ENCODE data around the gene GRM1. TPM values are rescaled to one million over a fixed set of nuclear protein-coding genes. Genes with fewer than 3 reads are reported as not detected.
A peak's percentile ranks its signal among the peaks of the same experiment; 100 is the strongest.

The GRM1 gene
- total and polyA plus RNA-seq, 2 experiments from 2014 or later = not detected

DNA sequence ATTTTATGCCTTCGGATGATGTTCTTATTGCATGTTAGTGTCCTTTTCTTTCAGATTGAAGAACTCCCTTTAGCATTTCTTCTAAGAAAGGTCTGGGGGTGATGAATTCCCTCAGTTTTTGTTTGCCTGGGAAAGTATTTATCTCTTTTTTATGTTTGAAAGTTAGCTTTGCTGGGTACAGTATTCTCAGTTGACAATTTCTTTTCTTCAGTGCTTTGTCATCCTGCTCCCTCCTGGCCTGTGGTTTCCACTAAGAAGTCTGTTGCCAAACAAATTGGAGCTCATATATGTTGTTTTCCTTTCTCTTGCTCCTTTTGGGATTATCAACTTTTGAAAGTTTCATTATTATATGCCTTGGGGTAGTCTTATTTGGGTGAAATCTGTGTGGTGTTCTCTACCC is 11.5 kb downstream of the GRM1 start:
- no peaks in the 10 kb centered on the region for H3K9me2 ChIP-seq (ENCODE audit: insufficient read depth)
- TF ChIP-seq EZH2 (IDR thresholded peaks at IDR 0.05; ENCODE audit: insufficient read depth, poor library complexity, severe bottlenecking) (no peak), EZH2phosphoT487 (IDR thresholded peaks at IDR 0.05; ENCODE audit: insufficient read depth, low read depth) (no peak)
- H3K4me2 ChIP-seq (ENCODE audit: unreplicated experiment) = no peak overlapping the region
- H3K4me1 ChIP-seq (ENCODE audit: insufficient read depth) = no peaks in the 10 kb centered on the region
- no peaks in the 10 kb centered on the region for H3K9me3 ChIP-seq (ENCODE audit: low read depth)
- no peak overlapping the region for H3K27ac ChIP-seq
- DNase-seq = no peak
- H3K9ac ChIP-seq = no peak overlapping the region
- H4K20me1 ChIP-seq (ENCODE audit: insufficient read depth) = no peaks in the 10 kb centered on the region
- H3F3A ChIP-seq (ENCODE audit: insufficient read depth) = no peaks in the 10 kb centered on the region
- no peak overlapping the region for H2AFZ ChIP-seq
- in situ Hi-C loops (cut with MboI) = no loop called here
- 45 to 63% methylated on average over 1 of the region's 1 CpG for WGBS, 2 experiments (ENCODE audit: low coverage in 1 of 2, low lambda C conversion rate in 2 of 2, missing lambda C conversion rate in 2 of 2)
- no peaks in the 10 kb centered on the region for H3K27me3 ChIP-seq (replicated peaks; ENCODE audit: insufficient read depth)
- H3K4me3 ChIP-seq = no peak overlapping the region
- no peaks in the 10 kb centered on the region for H3K79me2 ChIP-seq (ENCODE audit: insufficient read depth)
- H3K36me3 ChIP-seq (ENCODE audit: low read depth) = no peaks in the 10 kb centered on the region

GRCh38 chr6:146041282-146041681 is 12.4 kb downstream of the GRM1 start:
- no peaks in the 10 kb centered on the region for H3K27me3 ChIP-seq (replicated peaks; ENCODE audit: insufficient read depth)
- no peak overlapping the region for H3K9ac ChIP-seq
- H3K9me2 ChIP-seq (ENCODE audit: insufficient read depth) = no peaks in the 10 kb centered on the region
- H2AFZ ChIP-seq = no peak overlapping the region
- no peaks in the 10 kb centered on the region for H3K9me3 ChIP-seq (ENCODE audit: low read depth)
- no peak overlapping the region for H3K4me3 ChIP-seq
- no peaks in the 10 kb centered on the region for H3K79me2 ChIP-seq (ENCODE audit: insufficient read depth)
- H3F3A ChIP-seq (ENCODE audit: insufficient read depth) = no peaks in the 10 kb centered on the region
- H3K4me1 ChIP-seq (ENCODE audit: insufficient read depth) = no peaks in the 10 kb centered on the region
- H3K4me2 ChIP-seq (ENCODE audit: unreplicated experiment) = no peak overlapping the region
- no peaks in the 10 kb centered on the region for H3K36me3 ChIP-seq (ENCODE audit: low read depth)
- TF ChIP-seq EZH2phosphoT487 (IDR thresholded peaks at IDR 0.05; ENCODE audit: insufficient read depth, low read depth) = no peak
- no peak for TF ChIP-seq EZH2 (IDR thresholded peaks at IDR 0.05; ENCODE audit: insufficient read depth, poor library complexity, severe bottlenecking)
- peak; percentile 36 for DNase-seq
- H3K27ac ChIP-seq = no peak overlapping the region
- in situ Hi-C loops (cut with MboI) = no loop called here
- no peaks in the 10 kb centered on the region for H4K20me1 ChIP-seq (ENCODE audit: insufficient read depth)
- 0 to 5% methylated on average over 1 of the region's 1 CpG for WGBS, 2 experiments (ENCODE audit: low coverage in 1 of 2, low lambda C conversion rate in 2 of 2, missing lambda C conversion rate in 2 of 2)

- H4K20me1 ChIP-seq (ENCODE audit: insufficient read depth) = no peaks in the 10 kb centered on the region
- no peak for DNase-seq
- no peak overlapping the region for H3K27ac ChIP-seq
- H3K79me2 ChIP-seq (ENCODE audit: insufficient read depth) = no peaks in the 10 kb centered on the region
- H2AFZ ChIP-seq = no peak overlapping the region
- no peaks in the 10 kb centered on the region for H3K27me3 ChIP-seq (replicated peaks; ENCODE audit: insufficient read depth)
- H3K9me3 ChIP-seq (ENCODE audit: low read depth) = no peaks in the 10 kb centered on the region
- H3K4me3 ChIP-seq = no peak overlapping the region
- no peaks in the 10 kb centered on the region for H3K9me2 ChIP-seq (ENCODE audit: insufficient read depth)
- no peak overlapping the region for H3K4me2 ChIP-seq (ENCODE audit: unreplicated experiment)
- H3F3A ChIP-seq (ENCODE audit: insufficient read depth) = no peaks in the 10 kb centered on the region
- H3K36me3 ChIP-seq (ENCODE audit: low read depth) = no peaks in the 10 kb centered on the region
- WGBS, 2 experiments (ENCODE audit: low coverage in 1 of 2, low lambda C conversion rate in 2 of 2, missing lambda C conversion rate in 2 of 2) = 0 to 12% methylated on average over 2 of the region's 2 CpGs
- TF ChIP-seq EZH2 (IDR thresholded peaks at IDR 0.05; ENCODE audit: insufficient read depth, poor library complexity, severe bottlenecking) (no peak), EZH2phosphoT487 (IDR thresholded peaks at IDR 0.05; ENCODE audit: insufficient read depth, low read depth) (no peak)
- no peak overlapping the region for H3K9ac ChIP-seq
- H3K4me1 ChIP-seq (ENCODE audit: insufficient read depth) = no peaks in the 10 kb centered on the region
- in situ Hi-C loops (cut with MboI) = no loop called here
Observed at GRCh38 chr6:146047371-146047770, 18.5 kb downstream of the GRM1 start.

DNA sequence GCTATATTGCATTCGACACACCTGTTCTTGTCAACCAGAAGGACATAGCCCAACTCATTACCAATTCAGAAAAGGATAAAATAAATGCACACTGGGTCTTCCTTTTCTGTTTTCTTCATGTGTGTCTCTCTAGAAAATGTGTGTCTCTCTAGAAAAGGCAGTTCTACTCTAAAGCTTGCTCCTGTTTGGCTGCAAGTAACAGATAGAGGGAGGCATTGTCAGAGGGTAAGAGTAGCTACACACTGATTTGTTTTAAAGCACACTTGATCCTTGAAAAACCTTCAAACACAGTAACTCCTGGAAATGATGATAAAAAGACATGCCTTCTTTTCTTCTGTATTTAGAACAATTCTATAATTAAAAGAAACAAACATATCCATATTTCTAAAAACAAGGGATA is 21.3 kb downstream of the GRM1 start:
- H2AFZ ChIP-seq = no peak overlapping the region
- no peaks in the 10 kb centered on the region for H4K20me1 ChIP-seq (ENCODE audit: insufficient read depth)
- TF ChIP-seq EZH2 (IDR thresholded peaks at IDR 0.05; ENCODE audit: insufficient read depth, poor library complexity, severe bottlenecking) = no peak
- TF ChIP-seq EZH2phosphoT487 (IDR thresholded peaks at IDR 0.05; ENCODE audit: insufficient read depth, low read depth) = no peak
- no peaks in the 10 kb centered on the region for H3K4me1 ChIP-seq (ENCODE audit: insufficient read depth)
- no peaks in the 10 kb centered on the region for H3K9me3 ChIP-seq (ENCODE audit: low read depth)
- in situ Hi-C loops (cut with MboI) = no loop called here
- H3K4me3 ChIP-seq = no peak overlapping the region
- no peaks in the 10 kb centered on the region for H3K9me2 ChIP-seq (ENCODE audit: insufficient read depth)
- H3K36me3 ChIP-seq (ENCODE audit: low read depth) = no peaks in the 10 kb centered on the region
- H3K9ac ChIP-seq = no peak overlapping the region
- no peaks in the 10 kb centered on the region for H3F3A ChIP-seq (ENCODE audit: insufficient read depth)
- 10 to 15% methylated on average over 1 of the region's 1 CpG for WGBS, 2 experiments (ENCODE audit: low coverage in 1 of 2, low lambda C conversion rate in 2 of 2, missing lambda C conversion rate in 2 of 2)
- H3K4me2 ChIP-seq (ENCODE audit: unreplicated experiment) = no peak overlapping the region
- no peaks in the 10 kb centered on the region for H3K27me3 ChIP-seq (replicated peaks; ENCODE audit: insufficient read depth)
- H3K27ac ChIP-seq = no peak overlapping the region
- H3K79me2 ChIP-seq (ENCODE audit: insufficient read depth) = no peaks in the 10 kb centered on the region
- DNase-seq = no peak

GRCh38 chr6:146056506-146056905 is 27.6 kb downstream of the GRM1 start:
- Histone ChIP-seq H3K27me3 (replicated peaks; ENCODE audit: insufficient read depth) (no peaks in the 10 kb centered on the region), H3K9me3 (ENCODE audit: low read depth) (no peaks in the 10 kb centered on the region), H3F3A (ENCODE audit: insufficient read depth) (no peaks in the 10 kb centered on the region), H3K79me2 (ENCODE audit: insufficient read depth) (no peaks in the 10 kb centered on the region), H2AFZ (no peak overlapping the region), H3K36me3 (ENCODE audit: low read depth) (no peaks in the 10 kb centered on the region), H4K20me1 (ENCODE audit: insufficient read depth) (no peaks in the 10 kb centered on the region), H3K4me3 (no peak overlapping the region), H3K9ac (no peak overlapping the region), H3K27ac (no peak overlapping the region), H3K9me2 (ENCODE audit: insufficient read depth) (no peaks in the 10 kb centered on the region), H3K4me2 (ENCODE audit: unreplicated experiment) (no peak overlapping the region), H3K4me1 (ENCODE audit: insufficient read depth) (no peaks in the 10 kb centered on the region)
- TF ChIP-seq EZH2phosphoT487 (IDR thresholded peaks at IDR 0.05; ENCODE audit: insufficient read depth, low read depth) (no peak), EZH2 (IDR thresholded peaks at IDR 0.05; ENCODE audit: insufficient read depth, poor library complexity, severe bottlenecking) (no peak)
- DNase-seq = no peak
- in situ Hi-C loops (cut with MboI) = no loop called here
- 47% methylated on average over 6 of the region's 6 CpGs for WGBS, 2 experiments (ENCODE audit: low coverage in 1 of 2, low lambda C conversion rate in 2 of 2, missing lambda C conversion rate in 2 of 2)

Data from GM23248 (cell line).